Ishikawa (cell line): ENCODE results near the gene GZMM.

Source experiments
- CEBPB ChIP-seq: IDR thresholded peaks from 2 replicates; pipeline ENCODE4 v1.6.1; 2012
- CREB1 ChIP-seq: IDR thresholded peaks from 2 replicates; pipeline ENCODE4 v1.6.1; 2012; ENCODE audit warnings: low read depth
- EGR1 ChIP-seq: IDR thresholded peaks from 2 replicates; pipeline ENCODE4 v1.6.1; 2012
- EP300 ChIP-seq: IDR thresholded peaks from 2 replicates; pipeline ENCODE4 v1.6.1; 2012; ENCODE audit warnings: borderline replicate concordance
- FOXM1 ChIP-seq: IDR thresholded peaks from 2 replicates; pipeline ENCODE4 v1.6.1; 2012; ENCODE audit warnings: low read depth, borderline replicate concordance
- NFIC ChIP-seq: IDR thresholded peaks from 2 replicates; pipeline ENCODE4 v1.6.1; 2012
- RAD21 ChIP-seq: IDR thresholded peaks from 2 replicates; pipeline ENCODE4 v1.6.1; 2012; ENCODE audit warnings: low read depth
- TAF1 ChIP-seq: IDR thresholded peaks from 2 replicates; pipeline ENCODE4 v1.6.1; 2012; ENCODE audit warnings: low read depth, mild to moderate bottlenecking
- TCF12 ChIP-seq: IDR thresholded peaks from 2 replicates; pipeline ENCODE4 v1.6.1; 2012; ENCODE audit warnings: low read depth
- TEAD4 ChIP-seq: IDR thresholded peaks from 2 replicates; pipeline ENCODE4 v1.6.1; 2012
- YY1 ChIP-seq: IDR thresholded peaks from 2 replicates; pipeline ENCODE4 v1.6.1; 2012; ENCODE audit warnings: low read depth
- ZBTB7A ChIP-seq: IDR thresholded peaks from 2 replicates; pipeline ENCODE4 v1.6.1; 2012; ENCODE audit warnings: low read depth
- TF ChIP-seq, protein P1 (sequence below): IDR thresholded peaks from 2 replicates; pipeline ENCODE4 v1.6.1; 2012
- TF ChIP-seq, protein P2 (sequence below): IDR thresholded peaks from 2 replicates; pipeline ENCODE4 v1.6.1; 2012
- TF ChIP-seq, protein P3 (sequence below): IDR thresholded peaks from 2 replicates; pipeline ENCODE4 v1.6.1; 2012; ENCODE audit warnings: low read depth, mild to moderate bottlenecking

Gene GZMM

DNA sequence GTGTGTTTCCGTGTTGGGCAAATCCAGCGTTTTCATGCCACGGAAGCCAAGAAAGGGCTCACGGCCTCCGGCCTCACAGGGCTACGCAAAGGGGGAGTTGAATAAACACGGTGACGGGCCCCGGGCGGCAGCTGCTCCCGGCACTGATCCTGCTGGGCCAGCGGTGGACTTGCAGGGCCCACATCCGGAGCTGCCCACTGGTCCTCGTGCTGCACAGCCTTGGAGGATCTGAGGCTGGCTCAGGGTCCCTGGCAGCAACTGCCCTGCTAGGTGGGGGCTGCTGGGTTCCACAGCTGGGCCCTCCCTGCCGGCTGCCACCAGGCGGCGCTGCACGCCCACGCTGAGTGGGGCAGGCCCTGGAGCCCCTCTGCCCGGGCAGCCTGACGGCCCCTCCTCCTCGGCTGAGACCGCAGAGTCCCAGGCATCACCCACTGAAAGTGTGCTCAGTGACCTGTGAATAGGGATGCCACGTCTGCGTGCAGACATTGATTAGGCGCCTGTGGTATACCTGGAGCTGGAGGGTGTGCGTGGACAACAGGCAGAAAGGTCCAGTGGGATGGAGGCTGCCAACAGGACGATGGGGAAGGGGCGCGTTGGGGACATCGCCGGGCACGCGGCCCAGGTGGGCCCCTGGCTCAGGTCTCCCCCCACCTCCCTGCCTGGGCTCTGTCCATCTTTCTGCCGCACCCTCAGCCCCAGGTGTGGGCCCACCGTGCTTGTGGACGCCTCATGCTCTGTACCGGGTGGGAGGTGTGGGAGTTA is 40.6 kb downstream of the GZMM start:
- TF ChIP-seq RAD21 (peak; percentile 57), ZBTB7A (peak; percentile 80), EGR1 (0 out of 2 replicates have a peak, but pooled peaks have one; percentile 11)
- TF ChIP-seq, protein P1, sequence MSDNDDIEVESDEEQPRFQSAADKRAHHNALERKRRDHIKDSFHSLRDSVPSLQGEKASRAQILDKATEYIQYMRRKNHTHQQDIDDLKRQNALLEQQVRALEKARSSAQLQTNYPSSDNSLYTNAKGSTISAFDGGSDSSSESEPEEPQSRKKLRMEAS: no peak

DNA sequence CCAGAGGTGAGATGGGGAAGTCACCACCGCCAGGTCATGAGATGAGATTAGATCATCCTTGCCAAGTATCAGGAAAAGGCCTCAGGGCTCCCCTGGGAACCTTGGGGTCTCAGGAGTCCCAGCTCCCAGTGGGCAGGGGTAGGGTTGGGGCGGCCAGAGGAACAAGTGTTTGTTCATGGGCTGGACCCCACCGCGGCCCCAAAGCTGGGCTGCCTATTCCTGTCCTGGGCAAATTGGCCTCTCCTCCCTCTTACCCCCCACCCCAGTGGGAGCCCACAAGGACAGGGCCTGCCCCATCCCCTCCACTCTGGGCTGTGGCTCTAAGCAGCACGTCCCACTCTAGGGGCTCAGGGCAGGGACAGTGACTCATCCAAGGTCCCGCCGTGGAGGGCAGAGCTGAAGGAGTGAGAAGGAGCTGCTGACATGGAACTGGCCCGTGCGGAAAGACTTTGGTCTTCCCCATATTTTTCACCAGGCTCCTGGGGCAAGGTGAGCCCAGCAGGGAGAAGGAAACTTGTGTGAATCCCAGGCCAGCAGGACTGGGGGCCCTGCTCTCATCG is 41.8 kb downstream of the GZMM start:
- TF ChIP-seq FOXM1 (no peak), ZBTB7A (no peak), RAD21 (no peak), EP300 (no peak), EGR1 (no peak), CREB1 (no peak), CEBPB (no peak), NFIC (no peak), YY1 (no peak), TCF12 (no peak), TEAD4 (no peak), TAF1 (no peak)
- TF ChIP-seq, protein P2, sequence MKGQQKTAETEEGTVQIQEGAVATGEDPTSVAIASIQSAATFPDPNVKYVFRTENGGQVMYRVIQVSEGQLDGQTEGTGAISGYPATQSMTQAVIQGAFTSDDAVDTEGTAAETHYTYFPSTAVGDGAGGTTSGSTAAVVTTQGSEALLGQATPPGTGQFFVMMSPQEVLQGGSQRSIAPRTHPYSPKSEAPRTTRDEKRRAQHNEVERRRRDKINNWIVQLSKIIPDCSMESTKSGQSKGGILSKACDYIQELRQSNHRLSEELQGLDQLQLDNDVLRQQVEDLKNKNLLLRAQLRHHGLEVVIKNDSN: no peak
- TF ChIP-seq, protein P3, sequence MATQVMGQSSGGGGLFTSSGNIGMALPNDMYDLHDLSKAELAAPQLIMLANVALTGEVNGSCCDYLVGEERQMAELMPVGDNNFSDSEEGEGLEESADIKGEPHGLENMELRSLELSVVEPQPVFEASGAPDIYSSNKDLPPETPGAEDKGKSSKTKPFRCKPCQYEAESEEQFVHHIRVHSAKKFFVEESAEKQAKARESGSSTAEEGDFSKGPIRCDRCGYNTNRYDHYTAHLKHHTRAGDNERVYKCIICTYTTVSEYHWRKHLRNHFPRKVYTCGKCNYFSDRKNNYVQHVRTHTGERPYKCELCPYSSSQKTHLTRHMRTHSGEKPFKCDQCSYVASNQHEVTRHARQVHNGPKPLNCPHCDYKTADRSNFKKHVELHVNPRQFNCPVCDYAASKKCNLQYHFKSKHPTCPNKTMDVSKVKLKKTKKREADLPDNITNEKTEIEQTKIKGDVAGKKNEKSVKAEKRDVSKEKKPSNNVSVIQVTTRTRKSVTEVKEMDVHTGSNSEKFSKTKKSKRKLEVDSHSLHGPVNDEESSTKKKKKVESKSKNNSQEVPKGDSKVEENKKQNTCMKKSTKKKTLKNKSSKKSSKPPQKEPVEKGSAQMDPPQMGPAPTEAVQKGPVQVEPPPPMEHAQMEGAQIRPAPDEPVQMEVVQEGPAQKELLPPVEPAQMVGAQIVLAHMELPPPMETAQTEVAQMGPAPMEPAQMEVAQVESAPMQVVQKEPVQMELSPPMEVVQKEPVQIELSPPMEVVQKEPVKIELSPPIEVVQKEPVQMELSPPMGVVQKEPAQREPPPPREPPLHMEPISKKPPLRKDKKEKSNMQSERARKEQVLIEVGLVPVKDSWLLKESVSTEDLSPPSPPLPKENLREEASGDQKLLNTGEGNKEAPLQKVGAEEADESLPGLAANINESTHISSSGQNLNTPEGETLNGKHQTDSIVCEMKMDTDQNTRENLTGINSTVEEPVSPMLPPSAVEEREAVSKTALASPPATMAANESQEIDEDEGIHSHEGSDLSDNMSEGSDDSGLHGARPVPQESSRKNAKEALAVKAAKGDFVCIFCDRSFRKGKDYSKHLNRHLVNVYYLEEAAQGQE: no peak
- TF ChIP-seq, protein P1: no peak

DNA sequence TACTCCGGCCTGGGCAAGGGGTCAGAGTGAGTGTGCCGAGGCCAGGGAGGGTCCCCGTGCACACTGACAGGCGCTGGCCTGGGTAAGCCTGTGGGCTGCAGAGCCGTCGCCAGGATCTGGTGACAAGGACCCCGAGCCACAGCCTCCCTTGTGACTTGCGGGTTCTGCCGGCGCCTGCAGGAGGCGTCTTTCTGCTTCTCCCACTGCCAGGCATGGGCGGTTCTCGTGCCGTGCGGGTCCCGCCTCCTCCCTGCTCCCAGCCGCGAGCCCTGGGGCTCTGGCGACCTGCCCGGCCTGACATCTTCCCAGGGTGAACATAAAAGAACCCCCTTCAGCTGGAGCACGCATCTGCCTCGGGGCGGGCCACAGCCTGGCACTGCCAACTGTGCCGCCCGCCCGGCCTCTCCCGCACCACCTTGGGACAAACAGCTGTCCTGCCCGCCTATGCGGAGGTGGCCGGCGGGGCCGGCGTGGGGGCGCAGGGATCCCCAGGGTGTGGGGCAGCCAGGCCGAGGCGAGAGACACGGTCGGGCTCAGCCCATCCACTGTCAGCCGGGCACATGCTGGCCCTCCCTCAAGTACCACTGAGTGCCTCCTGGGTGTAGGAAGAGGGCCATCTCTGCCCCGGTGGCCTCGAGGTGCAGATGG is 44.4 kb downstream of the GZMM start:
- no peak for TF ChIP-seq YY1
- TF ChIP-seq, protein P3: no peak
- TF ChIP-seq TAF1: no peak
- peak; percentile 58 for TF ChIP-seq EP300
- TF ChIP-seq, protein P1: peak; percentile 68
- peak; percentile 51; the same call in 1 of the 2 replicates for TF ChIP-seq FOXM1
- peak; percentile 40 for TF ChIP-seq EGR1
- TF ChIP-seq ZBTB7A: no peak
- peak; percentile 95 for TF ChIP-seq NFIC
- TF ChIP-seq TCF12: peak; percentile 86
- peak; percentile 63 for TF ChIP-seq RAD21
- TF ChIP-seq CEBPB: no peak
- no peak for TF ChIP-seq CREB1
- TF ChIP-seq, protein P2: peak; percentile 38
- TF ChIP-seq TEAD4: no peak

DNA sequence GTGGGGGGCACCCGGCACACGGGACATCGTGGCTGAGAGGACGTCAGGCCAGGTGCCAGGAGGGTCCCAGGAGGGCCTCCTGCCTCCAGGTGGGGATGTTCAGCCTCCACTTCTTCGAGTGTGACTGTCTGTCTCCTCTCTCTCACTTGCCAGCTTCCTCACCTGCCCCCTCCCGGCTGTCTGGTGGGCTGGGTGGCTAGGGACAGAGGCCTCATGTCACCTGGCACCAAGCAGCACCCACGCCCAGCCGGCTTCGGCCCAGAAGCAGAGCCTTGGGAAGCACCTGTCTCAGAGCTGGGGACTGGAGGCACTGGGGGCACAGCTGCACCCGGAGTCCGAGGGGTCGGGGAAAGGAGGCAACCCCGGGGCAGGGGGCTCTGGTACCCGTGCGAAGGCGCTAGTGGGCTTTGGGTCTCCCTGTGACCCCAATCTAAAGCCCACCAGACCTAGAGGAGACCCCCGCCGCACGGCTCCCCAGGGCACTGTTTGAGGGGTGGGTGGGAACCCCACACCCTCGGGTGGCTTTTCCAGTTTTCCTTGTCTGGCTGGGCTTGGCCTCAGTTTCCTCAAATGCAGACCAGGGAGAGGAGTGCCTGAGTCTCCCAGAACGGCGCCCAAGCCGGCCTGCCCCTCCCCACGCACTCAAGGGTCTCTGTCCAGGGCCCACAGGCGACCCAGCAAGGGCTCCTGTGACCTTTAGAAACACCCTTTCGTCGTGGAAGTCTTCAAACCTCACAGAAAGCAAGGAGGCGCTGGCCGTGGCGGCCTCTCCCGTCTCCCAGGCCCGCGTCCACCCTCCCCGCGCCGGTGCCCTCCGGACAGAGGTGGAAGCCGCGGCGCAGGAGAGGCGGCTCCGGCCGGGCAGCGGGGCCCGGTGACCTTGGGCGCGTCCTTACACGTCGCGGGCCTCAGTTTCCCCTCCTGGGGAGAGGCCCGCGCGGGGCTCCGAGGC is 45.2 kb downstream of the GZMM start:
- TF ChIP-seq, protein P1: no peak
- peak; percentile 85 for TF ChIP-seq ZBTB7A
